AG04450 (cell line): ENCODE data around the gene MICU2. TPM values are rescaled to one million over a fixed set of nuclear protein-coding genes. Genes with fewer than 3 reads are reported as not detected.

Source experiments
- CTCF ChIA-PET: fragments of 300-600, 350-600 bp; formaldehyde crosslinking; extraction: SDS; loops from one replicate; lab custom pipeline; 2022; ENCODE audit warnings: antibody characterized with exemption, inconsistent platforms; lab: Charles Lee
- POLR2A ChIA-PET: fragments of 350-600 bp; formaldehyde crosslinking; extraction: SDS; loops from one replicate; lab custom pipeline; 2021; ENCODE audit warnings: antibody characterized with exemption, inconsistent platforms; lab: Yijun Ruan, JAX
- DNase-seq: peaks from one replicate; pipeline ENCODE4 v3.0.0-alpha.2; 2011; ENCODE audit warnings: low read depth, low spot score
- H3K27ac ChIP-seq: one replicate; pipeline ENCODE4 v1.5.1; 2012; ENCODE audit warnings: low read depth, low read length, control low read depth
- H3K27me3 ChIP-seq: one replicate; pipeline ENCODE4 v1.6.0; 2012; ENCODE audit warnings: low read length; ENCODE audit not compliant: control insufficient read depth, insufficient read depth
- H3K4me3 ChIP-seq: 2 replicates; pipeline ENCODE4 v1.5.1; 2011; ENCODE audit warnings: mild to moderate bottlenecking, low read depth, low read length, control low read depth
- H3K9me3 ChIP-seq: 2 replicates; pipeline ENCODE4 v1.5.1; 2012; ENCODE audit warnings: low read length; ENCODE audit not compliant: control insufficient read depth, insufficient read depth
- CTCF ChIP-seq: IDR thresholded peaks from 2 replicates; pipeline ENCODE4 v1.5.1; 2011; ENCODE audit warnings: low read depth, low read length, control low read depth, inconsistent platforms
- polyA plus RNA-seq: library from polyadenylated mRNA; depleted of rRNA; stranded (reverse); fragments of >200 nt; gene quantifications from 2 replicates; pipeline ENCODE4 v1.2.3, GENCODE V29; 2011

Gene MICU2
- polyA plus RNA-seq, 1 experiment: 42.1 TPM

DNA sequence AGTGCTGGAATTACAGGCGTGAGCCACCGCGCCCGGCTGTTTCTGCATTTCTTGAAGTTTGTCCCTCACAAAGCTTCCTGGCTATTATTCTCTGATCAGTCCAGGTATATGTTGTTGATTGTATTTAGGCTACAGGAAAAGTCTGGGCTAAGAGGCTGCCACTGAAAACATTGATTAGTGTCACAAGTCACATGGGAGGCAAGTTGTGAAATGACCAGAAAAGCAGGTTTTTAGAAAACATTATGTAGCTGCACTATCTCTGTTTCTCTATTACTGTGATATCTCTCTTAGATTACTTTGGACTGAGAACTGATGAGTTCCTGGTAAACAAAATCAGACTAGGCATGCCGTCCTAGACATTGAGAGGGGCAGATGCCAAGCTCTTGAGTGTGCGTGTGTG, 128.9 kb downstream of the MICU2 start:
- no peak for TF ChIP-seq CTCF
- no peak for DNase-seq
- no peaks in the 10 kb centered on the region for H3K9me3 ChIP-seq
- peaks cover 6% of the 10 kb centered on the region for H3K27me3 ChIP-seq
- H3K4me3 ChIP-seq: no peak overlapping the region
- H3K27ac ChIP-seq: no peak overlapping the region
- ChIA-PET POLR2A (no interaction called here), CTCF (interaction anchor here (0.5 to 3.5 kb wide), 3 partner anchors 8 to 175 kb away, joined by 3 to 37 read pairs (median 13); partner anchors contain the start of gene ZDHHC20)

- Histone ChIP-seq H3K27ac (no peak overlapping the region), H3K27me3 (peaks cover 6% of the 10 kb centered on the region), H3K9me3 (no peaks in the 10 kb centered on the region), H3K4me3 (no peak overlapping the region)
- no peak for DNase-seq
- CTCF ChIA-PET: no interaction called here
- no peak for TF ChIP-seq CTCF
- POLR2A ChIA-PET: interaction anchor here (0.7 kb wide), 1 partner anchor 414 kb away, joined by 3 read pairs; no protein-coding TSS in a partner anchor
Measured at GRCh38 chr13:21470785-21471184, 133.2 kb downstream of the MICU2 start.

DNA sequence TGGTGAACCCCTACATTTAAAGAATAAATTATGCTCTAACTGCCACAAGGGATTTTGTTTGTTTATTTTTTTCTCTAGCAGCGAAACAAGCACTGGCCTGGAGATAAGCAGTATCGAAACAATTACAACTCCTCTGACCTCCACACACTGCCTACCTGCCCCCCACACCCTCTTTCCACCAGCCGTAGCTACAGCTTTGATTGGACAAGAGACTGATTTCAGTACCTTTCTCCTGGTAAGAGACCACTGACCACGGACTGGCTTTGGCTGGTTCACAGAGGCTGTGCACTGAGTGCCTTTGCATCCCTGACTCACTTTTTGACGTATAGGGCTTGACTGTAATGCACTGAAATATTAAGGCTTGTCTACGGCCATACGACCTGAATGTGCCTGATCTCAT, 137.4 kb downstream of the MICU2 start:
- DNase-seq: no peak
- CTCF ChIA-PET: interaction anchor here (2.4 to 2.5 kb wide), 2 partner anchors 9 to 11 kb away, joined by 13 to 16 read pairs; no protein-coding TSS in a partner anchor
- no peak overlapping the region for H3K4me3 ChIP-seq
- H3K27ac ChIP-seq: no peak overlapping the region
- H3K9me3 ChIP-seq: no peaks in the 10 kb centered on the region
- H3K27me3 ChIP-seq: peaks cover 5% of the 10 kb centered on the region
- no peak for TF ChIP-seq CTCF
- POLR2A ChIA-PET: no interaction called here

DNA sequence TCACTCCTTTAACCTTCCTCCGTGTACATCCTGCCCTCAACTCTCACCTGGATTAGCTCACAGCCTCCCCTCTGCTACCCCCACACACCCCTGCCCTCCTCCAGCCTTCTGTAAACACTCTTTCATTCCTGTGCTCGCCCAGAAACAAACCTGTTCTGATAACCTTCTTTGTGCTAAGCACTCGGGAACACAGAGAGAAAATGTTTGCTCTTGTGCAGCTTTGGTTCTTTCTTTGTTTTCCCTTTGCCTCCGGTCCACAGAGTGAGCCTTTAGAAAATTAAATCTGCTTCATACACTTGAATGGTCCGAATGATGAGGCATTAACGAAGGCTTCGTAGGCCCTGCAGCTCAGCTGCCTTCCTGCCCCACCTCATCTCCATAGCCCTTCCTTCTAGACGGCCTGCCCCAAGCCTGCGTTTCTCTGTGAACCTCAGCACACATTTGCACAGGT, 138.2 kb downstream of the MICU2 start:
- H3K4me3 ChIP-seq: no peak overlapping the region
- peaks cover 5% of the 10 kb centered on the region for H3K27me3 ChIP-seq
- CTCF ChIA-PET: interaction anchor here (1.4 kb wide), 1 partner anchor 169 kb away, joined by 4 read pairs; no protein-coding TSS in a partner anchor
- POLR2A ChIA-PET: no interaction called here
- no peaks in the 10 kb centered on the region for H3K9me3 ChIP-seq
- no peak for TF ChIP-seq CTCF
- no peak overlapping the region for H3K27ac ChIP-seq
- no peak for DNase-seq

GRCh38 chr13:21463424-21463823, 140.5 kb downstream of the MICU2 start:
- Histone ChIP-seq H3K27me3 (peaks cover 5% of the 10 kb centered on the region), H3K9me3 (no peaks in the 10 kb centered on the region; the same call in 1 of the 2 replicates), H3K4me3 (no peak overlapping the region), H3K27ac (no peak overlapping the region)
- ChIA-PET POLR2A (no interaction called here), CTCF (interaction anchor here (0.8 to 5.5 kb wide), 2 partner anchors 13 to 167 kb away, joined by 3 to 37 read pairs; no protein-coding TSS in a partner anchor)
- TF ChIP-seq CTCF: no peak
- DNase-seq: no peak
